ENCODE results near the gene SETD5. TPM values are rescaled to one million over a fixed set of nuclear protein-coding genes. Genes with fewer than 3 reads are reported as not detected.

The SETD5 gene
- total RNA-seq, 1 donor from 2014 or later: 99.5 TPM

DNA sequence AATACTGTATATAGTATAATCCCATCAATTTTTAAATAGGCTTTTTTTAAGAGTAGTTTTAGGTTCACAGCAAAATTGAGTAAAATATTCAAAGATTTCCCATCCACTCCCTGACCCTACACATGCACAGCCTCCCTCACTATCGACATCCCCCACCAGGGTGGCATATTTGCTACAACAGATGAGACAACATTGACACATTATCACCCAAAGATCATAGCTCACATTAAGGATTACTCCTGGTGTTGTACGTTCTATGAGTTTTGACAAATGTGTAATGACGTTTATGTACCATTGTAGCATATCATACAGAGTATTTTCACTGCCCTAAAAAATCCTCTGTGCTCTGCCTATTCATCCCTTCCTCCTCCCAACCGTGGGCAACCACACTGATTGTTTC is 116.9 kb downstream of the SETD5 start:
- DNase-seq (ENCODE audit: low read depth): no peak

GRCh38 chr3:9514956-9515355 is 117.5 kb downstream of the SETD5 start:
- DNase-seq (ENCODE audit: low read depth): no peak

GRCh38 chr3:9525078-9525477 is 127.7 kb downstream of the SETD5 start:
- DNase-seq (ENCODE audit: low read depth): no peak

Other genes starting within 250 kb of the SETD5 start
- gene SRGAP3, start 148.0 kb upstream of the SETD5 start, total RNA-seq: 5.4 and 16.0 TPM in 2 replicates
- gene THUMPD3, start 34.6 kb upstream of the SETD5 start, total RNA-seq: 51.4 and 75.0 TPM in 2 replicates
- 0.05 TPM in 1 of 2 replicates, not detected in the other for gene LHFPL4, start 156.2 kb downstream of the SETD5 start, total RNA-seq

Measured in renal cortical epithelial cell (primary cell).